GM12878 (cell line): ENCODE measurements around the gene MT1B. TPM values are rescaled to one million over a fixed set of nuclear protein-coding genes. Genes with fewer than 3 reads are reported as not detected.
A peak's percentile ranks its signal among the peaks of the same experiment; 100 is the strongest.

Experiments used
- ATAC-seq: fragments of 200-7000 bp; cut with Tn5 transposase; 3 replicates; pipeline ENCODE4 v1.9.1; 2020; ENCODE audit warnings: mild to moderate bottlenecking, moderate library complexity
- BruUV-seq: library from RNA; stranded (reverse); fragments of 400-500 nt; replicated peaks from 2 replicates; lab custom pipeline; 2021; lab: Mats Ljungman, UMichigan
- CTCF ChIA-PET: fragments of 300-600 bp; sonication (Branson Sonifier 250); formaldehyde crosslinking; extraction: SDS; loops from one replicate; lab custom pipeline; 2021; ENCODE audit warnings: inconsistent platforms; lab: Yijun Ruan, JAX
- POLR2A ChIA-PET: fragments of 350-600 bp; formaldehyde crosslinking; extraction: SDS; loops from one replicate; lab custom pipeline; 2021; ENCODE audit warnings: inconsistent platforms; lab: Charles Lee
- RAD21 ChIA-PET: fragments of 300-600 bp; sonication (Branson Sonifier 250); formaldehyde crosslinking; loops from one replicate; lab custom pipeline; 2023; ENCODE audit warnings: antibody characterized with exemption; ENCODE audit not compliant: unreplicated experiment; lab: Charles Lee
- SMC1A ChIA-PET: fragments of 300-600 bp; sonication (Branson Sonifier 250); formaldehyde crosslinking; loops from one replicate; lab custom pipeline; 2023; ENCODE audit not compliant: unreplicated experiment, uncharacterized antibody; lab: Charles Lee
- DNase-seq: peaks from one replicate; pipeline ENCODE4 v3.0.0-alpha.2; 2011; ENCODE audit warnings: low read depth, low spot score
- FAIRE-seq: peaks from 3 replicates; lab custom pipeline; 2011; peaks lifted over from hg19 to GRCh38; lab: Jason Lieb, UNC
- H2AFZ ChIP-seq: 2 replicates; pipeline ENCODE4 v1.6.0; 2011; ENCODE audit warnings: low read depth, low read length, control low read depth; ENCODE audit not compliant: control insufficient read depth
- H3K27ac ChIP-seq: 2 replicates; pipeline ENCODE4 v1.5.1; 2011; ENCODE audit warnings: control low read depth; ENCODE audit not compliant: control insufficient read depth, insufficient read depth
- H3K27me3 ChIP-seq, 2 experiments: replicated peaks in 1 of 2; 2 replicates each; pipeline versions ENCODE4 v1.6.0 to v1.6.1; 2011; ENCODE audit warnings: low read length in 1 of 2; ENCODE audit not compliant: control insufficient read depth in 2 of 2, insufficient read depth in 2 of 2
- H3K36me3 ChIP-seq, 2 experiments: 2 replicates each; pipeline ENCODE4 v1.5.1; 2011; ENCODE audit warnings: low read length in 1 of 2; ENCODE audit not compliant: control insufficient read depth in 2 of 2, insufficient read depth in 2 of 2
- H3K4me1 ChIP-seq: 2 replicates; pipeline ENCODE4 v1.6.1; 2011; ENCODE audit warnings: mild to moderate bottlenecking, low read length, moderate library complexity, mixed read lengths; ENCODE audit not compliant: control insufficient read depth, insufficient read depth
- H3K4me2 ChIP-seq: 2 replicates; pipeline ENCODE4 v1.6.0; 2011; ENCODE audit warnings: control low read depth; ENCODE audit not compliant: control insufficient read depth, insufficient read depth
- H3K4me3 ChIP-seq: fragments of 200-600 bp; sonication (generic); 2 replicates; pipeline ENCODE4 v1.5.1; 2016
- H3K79me2 ChIP-seq: 2 replicates; pipeline ENCODE4 v1.6.0; 2011; ENCODE audit warnings: low read length; ENCODE audit not compliant: control insufficient read depth, insufficient read depth
- H3K9ac ChIP-seq: 2 replicates; pipeline ENCODE4 v1.8.0; 2011; ENCODE audit warnings: low read length, control low read depth, mixed read lengths; ENCODE audit not compliant: control insufficient read depth, insufficient read depth
- H3K9me3 ChIP-seq: replicated peaks from 3 replicates; pipeline ENCODE4 v1.5.1; 2011; ENCODE audit warnings: mild to moderate bottlenecking, low read length; ENCODE audit not compliant: control insufficient read depth, insufficient read depth
- H4K20me1 ChIP-seq: 2 replicates; pipeline ENCODE4 v1.6.0; 2011; ENCODE audit not compliant: control insufficient read depth, insufficient read depth
- BCL3 ChIP-seq: IDR thresholded peaks from 2 replicates; pipeline ENCODE4 v1.6.1; 2011; ENCODE audit warnings: borderline replicate concordance, low read depth, mild to moderate bottlenecking, moderate library complexity, low read length; ENCODE audit not compliant: insufficient read depth, poor library complexity, severe bottlenecking
- BRCA1 ChIP-seq: IDR thresholded peaks from 2 replicates; pipeline ENCODE4 v1.6.1; 2011; ENCODE audit warnings: low read depth, low read length, improper control_type of control experiment
- CEBPB ChIP-seq, 2 experiments: fragments of 150-350 bp in 1 of 2; IDR thresholded peaks; 2 replicates each; pipeline ENCODE4 v1.6.1; 2012 to 2014; ENCODE audit warnings: low read depth in 2 of 2, low read length in 2 of 2, borderline replicate concordance in 1 of 2, inconsistent platforms in 1 of 2
- E4F1 ChIP-seq: fragments of 450-650 bp; IDR thresholded peaks from 2 replicates; pipeline ENCODE4 v1.6.1; 2018; ENCODE audit warnings: borderline replicate concordance, mild to moderate bottlenecking; ENCODE audit not compliant: partially characterized antibody
- IRF3 ChIP-seq: fragments of 450-650 bp; IDR thresholded peaks from 2 replicates; pipeline ENCODE4 v1.6.1; 2014; ENCODE audit warnings: mild to moderate bottlenecking
- PML ChIP-seq: IDR thresholded peaks from 2 replicates; pipeline ENCODE4 v1.6.1; 2012; ENCODE audit warnings: low read length, inconsistent platforms
- SKIL ChIP-seq: fragments of 450-650 bp; IDR thresholded peaks from 2 replicates; pipeline ENCODE4 v1.6.1; 2017; ENCODE audit warnings: mild to moderate bottlenecking, low read depth, inconsistent platforms; ENCODE audit not compliant: poor library complexity, severe bottlenecking
- USF2 ChIP-seq: IDR thresholded peaks from 2 replicates; pipeline ENCODE4 v1.6.1; 2011; ENCODE audit warnings: low read depth, low read length, improper control_type of control experiment, borderline replicate concordance
- WGBS: methylation state at CpG from one replicate; pipeline ENCODE4 v1.1.6; 2016; ENCODE audit warnings: low lambda C conversion rate; ENCODE audit not compliant: insufficient replicate concordance, insufficient coverage; ENCODE audit errors: missing lambda C conversion rate; 5-methylcytosine and 5-hydroxymethylcytosine counted together
- in situ Hi-C: fragments of 300-500 bp; cut with MboI; formaldehyde crosslinking; loops from 9 replicates; pipeline ENCODE4 v1.14.3; 2018; ENCODE audit warnings: mixed read lengths
- intact Hi-C: fragments of 100-400 bp; cut with micrococcal nuclease; formaldehyde crosslinking; loops from one replicate; pipeline ENCODE4 v1.14.2; 2022; ENCODE audit not compliant: unreplicated experiment
- polyA plus RNA-seq, 11 experiments: library from polyadenylated mRNA; depleted of rRNA in 4 of 11; unstranded in 6 of 11; stranded (reverse) in 5 of 11; fragments of >200 nt; fragmentation: Nextera tagmentation in 4 of 11; fragmentation: Illumina TruSeq in 1 of 11; extraction: Ambion mirVana in 4 of 11; extraction: Trizol in 1 of 11; gene quantifications; 1 replicate in 1 of 11; 2 replicates in 10 of 11; pipeline versions ENCODE4 v1.2.1 to v1.2.3, GENCODE V29; 2011 to 2016; ENCODE audit warnings: inconsistent platforms in 2 of 11, missing spikeins in 2 of 11, low read depth in 1 of 11
- total RNA-seq, 4 experiments: library from RNA; depleted of rRNA in 3 of 4; stranded (reverse); fragments of >200 nt in 3 of 4; fragmentation: Illumina TruSeq in 1 of 4; extraction: Trizol in 1 of 4; gene quantifications; 2 replicates each; pipeline versions ENCODE4 v1.2.1 to v1.2.3, GENCODE V29; 2013 to 2021

MT1B gene
- total and polyA plus RNA-seq, 10 of the 15 experiments (the other 5 are each of a cell fraction or from before 2014, with no cell fraction given) = not detected

GRCh38 chr16:56641166-56641565 is 10.5 kb upstream of the MT1B start:
- POLR2A ChIA-PET = interaction anchor here (1.1 kb wide), 1 partner anchor 391 kb away, joined by 3 read pairs; no protein-coding TSS in a partner anchor
- CTCF ChIA-PET = interaction anchor here (0.8 to 2.0 kb wide), 3 partner anchors 37 to 61 kb away, joined by 3 to 6 read pairs (median 3); no protein-coding TSS in a partner anchor

More at GRCh38 chr16:56641166-56641565, 10.5 kb upstream of the MT1B start:
- BruUV-seq = no TSS peak
- ChIA-PET SMC1A (interaction anchor here (0.9 kb wide), 1 partner anchor 29 kb away, joined by 3 read pairs; no protein-coding TSS in a partner anchor), RAD21 (no interaction called here)
- DNase-seq = no peak
- no peak overlapping the region for H3K9ac ChIP-seq
- no peaks in the 10 kb centered on the region for H3K9me3 ChIP-seq
- H3K36me3 ChIP-seq = no peaks in the 10 kb centered on the region
- TF ChIP-seq PML = no peak
- no peak for TF ChIP-seq CEBPB (IDR thresholded peaks at IDR 0.05; ENCODE audit: borderline replicate concordance in 1 of 2, low read depth in 2 of 2, low read length in 2 of 2)
- TF ChIP-seq IRF3 = no peak
- no peak for TF ChIP-seq SKIL
- TF ChIP-seq BRCA1 = no peak
- no peak for TF ChIP-seq E4F1
- no peak for TF ChIP-seq USF2
- no peak for TF ChIP-seq BCL3
- H3K4me1 ChIP-seq = no peaks in the 10 kb centered on the region
- H4K20me1 ChIP-seq = no peaks in the 10 kb centered on the region
- no peaks in the 10 kb centered on the region for H3K79me2 ChIP-seq
- 91% methylated on average over 2 of the region's 2 CpGs for WGBS
- H3K27ac ChIP-seq = no peak overlapping the region
- no peak overlapping the region for H3K4me3 ChIP-seq
- H2AFZ ChIP-seq = no peak overlapping the region
- H3K27me3 ChIP-seq = peaks cover 17 to 29% of the 10 kb centered on the region in 2 experiments
- no peak for ATAC-seq
- intact Hi-C loops (no loop called here), in situ Hi-C loops (no loop called here)
- no peak overlapping the region for H3K4me2 ChIP-seq
- peak; percentile 49 for FAIRE-seq
